NK-92 (cell line): ENCODE data around the gene CEP112.
"Not testable (repeated sequence)": the region's sequence is repeated elsewhere in the genome, so short reads cannot be mapped to it uniquely, and the experiment has no call there.

Experiments
- DNase-seq: peaks from one replicate; lab custom pipeline; 2025; ENCODE audit not compliant: unreplicated experiment; lab: John Stamatoyannopoulos, UW

CEP112 gene

GRCh38 chr17:66085221-66085620, 106.7 kb downstream of the CEP112 start:
- no peak for DNase-seq

GRCh38 chr17:66080670-66081069, 111.3 kb downstream of the CEP112 start:
- not testable (repeated sequence) for DNase-seq

- DNase-seq: no peak
These were observed 115.3 kb downstream of the CEP112 start for GRCh38 chr17:66076546-66077190.

GRCh38 chr17:66073384-66073783, 118.5 kb downstream of the CEP112 start:
- no peak for DNase-seq

- no peak for DNase-seq
These were observed 128.2 kb downstream of the CEP112 start for GRCh38 chr17:66063686-66064085.

- no peak for DNase-seq
These were observed 135.8 kb downstream of the CEP112 start for GRCh38 chr17:66056148-66056547.

GRCh38 chr17:66054242-66054641, 137.7 kb downstream of the CEP112 start:
- no peak for DNase-seq

- no peak for DNase-seq
These were observed 147.8 kb downstream of the CEP112 start for GRCh38 chr17:66044083-66044482.

- DNase-seq: no peak
These were observed 148.5 kb downstream of the CEP112 start for GRCh38 chr17:66043419-66043818.

- DNase-seq: no peak
These were observed 151.5 kb downstream of the CEP112 start for GRCh38 chr17:66040402-66040801.

GRCh38 chr17:66038125-66038524, 153.8 kb downstream of the CEP112 start:
- no peak for DNase-seq

GRCh38 chr17:66037221-66037620, 154.7 kb downstream of the CEP112 start:
- no peak for DNase-seq

GRCh38 chr17:66032082-66032712, 159.7 kb downstream of the CEP112 start:
- DNase-seq: no peak

- DNase-seq: no peak
These were observed 166.4 kb downstream of the CEP112 start for GRCh38 chr17:66025551-66025950.

- DNase-seq: no peak
These were observed 170.2 kb downstream of the CEP112 start for GRCh38 chr17:66021757-66022156.

GRCh38 chr17:66018786-66019185, 173.1 kb downstream of the CEP112 start:
- DNase-seq: no peak

- DNase-seq: no peak
These were observed 175.7 kb downstream of the CEP112 start for GRCh38 chr17:66016231-66016630.

GRCh38 chr17:66008680-66009079, 183.3 kb downstream of the CEP112 start:
- DNase-seq: no peak

GRCh38 chr17:66006654-66007053, 185.3 kb downstream of the CEP112 start:
- DNase-seq: no peak

- DNase-seq: no peak
These were observed 189.1 kb downstream of the CEP112 start for GRCh38 chr17:66002812-66003211.

- DNase-seq: no peak
These were observed 189.8 kb downstream of the CEP112 start for GRCh38 chr17:66002063-66002585.

- DNase-seq: no peak
These were observed 191.7 kb downstream of the CEP112 start for GRCh38 chr17:66000216-66000615.

- DNase-seq: no peak
These were observed 193.3 kb downstream of the CEP112 start for GRCh38 chr17:65998675-65999074.
